Heart left ventricle (tissue), 13 donors: ENCODE data around the gene DNM1.

Source experiments
- CTCF ChIP-seq, 12 donors: fragments of 200-600 bp; sonication (generic) in 4 of 12; IDR thresholded peaks; one replicate each; pipeline versions ENCODE4 v1.5.0 to v1.8.0; 2018 to 2022; ENCODE audit warnings: antibody characterized with exemption in 12 of 12, mild to moderate bottlenecking in 5 of 12
- POLR2A ChIP-seq, 2 donors: fragments of 450-650 bp; IDR thresholded peaks; one replicate each; pipeline ENCODE4 v1.6.1; 2017; ENCODE audit warnings: antibody characterized with exemption in 2 of 2, mild to moderate bottlenecking in 2 of 2, moderate library complexity in 2 of 2
- donor health status: ischemic (EF 13 %, LVEDD 7.1; RV severe dilation, severe dysfunction).
- donor health status: DM: no; HTN: yes; CAD: no.
- donor health status: DM: no; HTN: no; CAD: no.
- donor health status: ischemic (EF 25% LVEDD 6.9; RV normal size, moderate dysfunction).
- donor health status: ischemic (EF 25% LVEDD 5.7; RV mildly dilated, moderate dysfunction).
- donor health status: ischemic (EF 35%, LVEDD 5.7; RV mildly dilated, moderate dysfunction).
- donor health status: nonischemic (EF 11% LVEDD 7.7; RV severe dilation, severe dysfunction).
- donor health status: DM: yes; HTN: yes; CAD: no.
- donor health status: PGD.
- donor health status: ischemic (EF 29% LVEDD 5.4; RV normal size, mild dysfunction).
- donor health status: nonischemic (EF 23%, LVEDD 6.1; RV moderate dilation, normal function).

- TF ChIP-seq CTCF (IDR thresholded peaks at IDR 0.05) (no peak), POLR2A (IDR thresholded peaks at IDR 0.05) (no peak)
Measured at GRCh38 chr9:128242828-128243214, 39.6 kb downstream of the DNM1 start.
